IMR-90 (cell line): ENCODE measurements around the gene LYRM4. TPM values are rescaled to one million over a fixed set of nuclear protein-coding genes. Genes with fewer than 3 reads are reported as not detected.

Experiments used
- ATAC-seq: fragments of 200-7000 bp; cut with Tn5 transposase; 2 replicates; pipeline ENCODE4 v1.9.1; 2020; ENCODE audit warnings: low read depth, mild to moderate bottlenecking, moderate library complexity
- BruUV-seq: library from RNA; stranded (reverse); fragments of 400-500 nt; replicated peaks from 2 replicates; lab custom pipeline; 2021; lab: Mats Ljungman, UMichigan
- CTCF ChIA-PET: fragments of 300-600 bp; formaldehyde crosslinking; extraction: SDS; loops from one replicate; lab custom pipeline; 2021; ENCODE audit warnings: antibody characterized with exemption; lab: Yijun Ruan, JAX
- POLR2A ChIA-PET: fragments of 300-600 bp; sonication (Branson Sonifier 250); formaldehyde crosslinking; loops from one replicate; lab custom pipeline; 2022; ENCODE audit warnings: antibody characterized with exemption; ENCODE audit not compliant: unreplicated experiment; lab: Charles Lee
- DNase-seq: peaks from one replicate; pipeline ENCODE4 v3.0.0; 2013
- H2AFZ ChIP-seq: replicated peaks from 2 replicates; pipeline ENCODE3; 2013; ENCODE audit warnings: low read length, mild to moderate bottlenecking; ENCODE audit not compliant: poor library complexity
- H2AK5ac ChIP-seq: 2 replicates; pipeline ENCODE4 v1.6.1; 2013; ENCODE audit warnings: low read depth, low read length, inconsistent platforms
- H2AK9ac ChIP-seq: replicated peaks from 2 replicates; pipeline ENCODE3; 2013; ENCODE audit warnings: mild to moderate bottlenecking, low read depth, low read length, moderate library complexity; ENCODE audit not compliant: poor library complexity
- H2BK120ac ChIP-seq: 2 replicates; pipeline ENCODE4 v1.6.1; 2013; ENCODE audit warnings: low read depth, low read length, inconsistent platforms
- H2BK15ac ChIP-seq: 3 replicates; pipeline ENCODE4 v1.6.1; 2013; ENCODE audit warnings: low read depth, low read length, inconsistent platforms
- H2BK20ac ChIP-seq: 2 replicates; pipeline ENCODE4 v1.6.1; 2013; ENCODE audit warnings: low read depth, mild to moderate bottlenecking, inconsistent platforms, low read length, moderate library complexity
- H2BK5ac ChIP-seq: 2 replicates; pipeline ENCODE4 v1.6.1; 2013; ENCODE audit warnings: mild to moderate bottlenecking, low read depth, low read length, inconsistent platforms; ENCODE audit not compliant: poor library complexity, severe bottlenecking
- H3K14ac ChIP-seq: replicated peaks from 2 replicates; pipeline ENCODE4 v1.6.1; 2013; ENCODE audit warnings: low read depth, low read length, inconsistent platforms
- H3K18ac ChIP-seq: 2 replicates; pipeline ENCODE4 v1.6.1; 2013; ENCODE audit warnings: low read depth, low read length, control low read depth
- H3K23ac ChIP-seq: 2 replicates; pipeline ENCODE4 v1.6.1; 2013; ENCODE audit warnings: low read depth, low read length, inconsistent platforms
- H3K27ac ChIP-seq: 2 replicates; pipeline ENCODE4 v1.5.1; 2013; ENCODE audit warnings: mild to moderate bottlenecking, control low read depth, low read length; ENCODE audit not compliant: insufficient read depth
- H3K27me3 ChIP-seq: 2 replicates; pipeline ENCODE4 v1.6.1; 2013; ENCODE audit warnings: low read length; ENCODE audit not compliant: control insufficient read depth, insufficient read depth
- H3K36me3 ChIP-seq: 2 replicates; pipeline ENCODE4 v1.6.1; 2013; ENCODE audit warnings: low read length, mixed read lengths; ENCODE audit not compliant: control insufficient read depth, insufficient read depth
- H3K4ac ChIP-seq: 2 replicates; pipeline ENCODE4 v1.6.1; 2013; ENCODE audit warnings: low read depth, low read length, inconsistent platforms
- H3K4me1 ChIP-seq: 2 replicates; pipeline ENCODE4 v1.6.1; 2013; ENCODE audit warnings: low read length, mixed read lengths; ENCODE audit not compliant: control insufficient read depth, insufficient read depth
- H3K4me2 ChIP-seq: 2 replicates; pipeline ENCODE4 v1.6.1; 2013; ENCODE audit warnings: low read depth, mild to moderate bottlenecking, control low read depth, low read length, moderate library complexity
- H3K4me3 ChIP-seq: 2 replicates; pipeline ENCODE4 v1.5.1; 2013; ENCODE audit warnings: low read depth, mild to moderate bottlenecking, control low read depth, low read length, moderate library complexity; ENCODE audit not compliant: insufficient read depth
- H3K56ac ChIP-seq: 2 replicates; pipeline ENCODE4 v1.6.1; 2013; ENCODE audit warnings: low read length, inconsistent platforms; ENCODE audit not compliant: insufficient read depth; ENCODE audit errors: extremely low read depth
- H3K79me1 ChIP-seq, 2 experiments: 2 replicates each; pipeline ENCODE4 v1.6.1; 2013; ENCODE audit warnings: low read length in 2 of 2, inconsistent platforms in 1 of 2, low read depth in 1 of 2
- H3K9ac ChIP-seq: 2 replicates; pipeline ENCODE4 v1.6.1; 2013; ENCODE audit warnings: low read depth, low read length, control low read depth
- H3K9me1 ChIP-seq: 2 replicates; pipeline ENCODE4 v1.6.1; 2013; ENCODE audit warnings: low read length, inconsistent platforms; ENCODE audit not compliant: insufficient read depth
- H3K9me3 ChIP-seq: 2 replicates; pipeline ENCODE4 v1.6.1; 2013; ENCODE audit warnings: low read length; ENCODE audit not compliant: control insufficient read depth, insufficient read depth
- H4K20me1 ChIP-seq: 2 replicates; pipeline ENCODE4 v1.6.1; 2013; ENCODE audit warnings: low read length, inconsistent platforms; ENCODE audit not compliant: insufficient read depth
- H4K5ac ChIP-seq: 2 replicates; pipeline ENCODE4 v1.6.1; 2013; ENCODE audit warnings: mild to moderate bottlenecking, low read depth, low read length, control low read depth
- H4K8ac ChIP-seq, 2 experiments: 2 replicates each; pipeline ENCODE4 v1.6.1; 2013; ENCODE audit warnings: low read depth in 2 of 2, low read length in 2 of 2, control low read depth in 1 of 2, inconsistent platforms in 1 of 2
- H4K91ac ChIP-seq: 2 replicates; pipeline ENCODE4 v1.6.1; 2013; ENCODE audit warnings: low read depth, low read length, inconsistent platforms; ENCODE audit not compliant: insufficient read depth
- BHLHE40 ChIP-seq: fragments of 150-350 bp; IDR thresholded peaks from 2 replicates; pipeline ENCODE4 v1.6.1; 2016; ENCODE audit warnings: mild to moderate bottlenecking, low read depth, low read length
- CEBPB ChIP-seq: IDR thresholded peaks from 2 replicates; pipeline ENCODE4 v1.6.1; 2012; ENCODE audit warnings: low read depth, low read length, improper control_type of control experiment
- CHD1 ChIP-seq: IDR thresholded peaks from 2 replicates; pipeline ENCODE4 v1.6.1; 2012; ENCODE audit warnings: low read depth, low read length, improper control_type of control experiment
- CTCF ChIP-seq: conservative IDR thresholded peaks from 2 replicates; pipeline ENCODE4 v1.5.1; 2012; ENCODE audit warnings: mild to moderate bottlenecking, low read depth, low read length, improper control_type of control experiment
- ELK1 ChIP-seq: fragments of 150-350 bp; IDR thresholded peaks from 2 replicates; pipeline ENCODE4 v1.6.1; 2016; ENCODE audit warnings: low read depth, mild to moderate bottlenecking, low read length, moderate library complexity, borderline replicate concordance
- FOS ChIP-seq: fragments of 150-350 bp; IDR thresholded peaks from 2 replicates; pipeline ENCODE4 v1.6.1; 2016; ENCODE audit warnings: low read depth, low read length
- MAFK ChIP-seq: IDR thresholded peaks from 2 replicates; pipeline ENCODE4 v1.6.1; 2012; ENCODE audit warnings: low read depth, low read length, improper control_type of control experiment
- MAZ ChIP-seq: IDR thresholded peaks from 2 replicates; pipeline ENCODE4 v1.6.1; 2012; ENCODE audit warnings: low read depth, mild to moderate bottlenecking, low read length, improper control_type of control experiment, moderate library complexity, borderline replicate concordance
- MXI1 ChIP-seq: IDR thresholded peaks from 2 replicates; pipeline ENCODE4 v1.6.1; 2012; ENCODE audit warnings: low read depth, mild to moderate bottlenecking, low read length, moderate library complexity, borderline replicate concordance
- NFE2L2 ChIP-seq: fragments of 150-350 bp; IDR thresholded peaks from 2 replicates; pipeline ENCODE4 v1.6.1; 2016; ENCODE audit warnings: low read depth, mild to moderate bottlenecking, low read length
- POLR2A ChIP-seq: IDR thresholded peaks from 2 replicates; pipeline ENCODE4 v1.6.1; 2012; ENCODE audit warnings: mild to moderate bottlenecking, low read depth, low read length
- RAD21 ChIP-seq: IDR thresholded peaks from 2 replicates; pipeline ENCODE4 v1.6.1; 2012; ENCODE audit warnings: low read length, improper control_type of control experiment
- RCOR1 ChIP-seq: IDR thresholded peaks from 2 replicates; pipeline ENCODE4 v1.6.1; 2012; ENCODE audit warnings: mild to moderate bottlenecking, low read length, improper control_type of control experiment; ENCODE audit not compliant: insufficient replicate concordance
- RFX5 ChIP-seq: IDR thresholded peaks from 2 replicates; pipeline ENCODE4 v1.8.0; 2012; ENCODE audit warnings: low read depth, mild to moderate bottlenecking, low read length, moderate library complexity
- SMC3 ChIP-seq: fragments of 150-350 bp; IDR thresholded peaks from 2 replicates; pipeline ENCODE4 v1.6.1; 2016; ENCODE audit warnings: low read depth, mild to moderate bottlenecking, antibody characterized with exemption, low read length, moderate library complexity
- USF2 ChIP-seq: fragments of 150-350 bp; IDR thresholded peaks from 2 replicates; pipeline ENCODE4 v1.6.1; 2017; ENCODE audit warnings: mild to moderate bottlenecking, antibody characterized with exemption, low read length, low read depth
- dilution Hi-C: fragments of 300-500 bp; cut with HindIII; formaldehyde crosslinking; loops from one replicate; pipeline ENCODE4 v1.14.3; 2018; ENCODE audit warnings: low sequenced_read_pairs; ENCODE audit not compliant: unreplicated experiment
- in situ Hi-C: fragments of 300-500 bp; cut with MboI; formaldehyde crosslinking; loops from 3 replicates; pipeline ENCODE4 v1.14.3; 2019; ENCODE audit warnings: low sequenced_read_pairs, inconsistent platforms, mixed read lengths
- intact Hi-C: fragments of 100-400 bp; cut with micrococcal nuclease; formaldehyde crosslinking; loops from 2 replicates; pipeline ENCODE4 v1.10.0; 2022
- polyA plus RNA-seq, 3 experiments: library from polyadenylated mRNA; depleted of rRNA; stranded (reverse); fragments of >200 nt; gene quantifications; 2 replicates each; pipeline ENCODE4 v1.2.3, GENCODE V29; 2012; ENCODE audit warnings: low replicate concordance in 1 of 3
- total RNA-seq: library from RNA; depleted of rRNA; stranded (reverse); fragments of >200 nt; gene quantifications from 2 replicates; pipeline ENCODE4 v1.2.3, GENCODE V29; 2012

Gene LYRM4
- total and polyA plus RNA-seq, 2 of the 4 experiments (the other 2 are of a cell fraction) = 11.5 to 26.6 TPM

- Histone ChIP-seq H3K27me3 (no peaks in the 10 kb centered on the region), H3K9me3 (no peaks in the 10 kb centered on the region), H2BK20ac (no peak overlapping the region), H4K20me1 (no peaks in the 10 kb centered on the region; the same call in 1 of the 2 replicates), H3K4ac (no peak overlapping the region), H3K36me3 (no peaks in the 10 kb centered on the region), H2AK5ac (no peak overlapping the region), H3K4me1 (no peaks in the 10 kb centered on the region), H3K14ac (no peak overlapping the region), H3K56ac (no peak overlapping the region), H3K9me1 (0 out of 2 replicates have a peak, but pooled peaks cover 1% of the 10 kb centered on the region), H2BK15ac (no peak overlapping the region), H3K79me1 (peaks cover 0 to 1% of the 10 kb centered on the region in 2 experiments; a peak in 1 of 4 replicates), H3K18ac (no peak overlapping the region), H3K4me3 (no peak overlapping the region), H3K4me2 (no peak overlapping the region), H2BK5ac (no peak overlapping the region), H4K5ac (no peak overlapping the region), H3K9ac (no peak overlapping the region), H4K8ac (no peak overlapping the region), H2BK120ac (no peak overlapping the region), H3K27ac (no peak overlapping the region), H2AK9ac (peak overlapping the region; percentile 17), H3K23ac (no peak overlapping the region), H4K91ac (no peak overlapping the region), H2AFZ (no peak overlapping the region)
- in situ Hi-C loops (loop anchor here (25.0 kb wide), 1 partner anchor 1338 kb away; no protein-coding TSS in a partner anchor), intact Hi-C loops (no loop called here), dilution Hi-C loops (no loop called here)
- BruUV-seq = no TSS peak
- ChIA-PET POLR2A (no interaction called here), CTCF (no interaction called here)
- ATAC-seq (no peak), DNase-seq (no peak)
- TF ChIP-seq MAZ = no peak
- no peak for TF ChIP-seq BHLHE40
- no peak for TF ChIP-seq RCOR1
- no peak for TF ChIP-seq USF2
- no peak for TF ChIP-seq RFX5
- no peak for TF ChIP-seq MXI1
- TF ChIP-seq CTCF = no peak
- no peak for TF ChIP-seq NFE2L2
- no peak for TF ChIP-seq RAD21
- TF ChIP-seq SMC3 = no peak
- no peak for TF ChIP-seq FOS
- no peak for TF ChIP-seq ELK1
- no peak for TF ChIP-seq CEBPB
- no peak for TF ChIP-seq CHD1
- no peak for TF ChIP-seq POLR2A
- TF ChIP-seq MAFK = no peak
Measured at GRCh38 chr6:5199702-5200101, 61.0 kb downstream of the LYRM4 start.
